ENCODE data around the gene INPP1. TPM values are rescaled to one million over a fixed set of nuclear protein-coding genes. Genes with fewer than 3 reads are reported as not detected.
"Not testable (repeated sequence)": the region's sequence is repeated elsewhere in the genome, so short reads cannot be mapped to it uniquely, and the experiment has no call there.

The INPP1 gene
- total RNA-seq, 4 donors from 2014 or later = 5.6 to 9.9 (median 8.0) TPM

DNA sequence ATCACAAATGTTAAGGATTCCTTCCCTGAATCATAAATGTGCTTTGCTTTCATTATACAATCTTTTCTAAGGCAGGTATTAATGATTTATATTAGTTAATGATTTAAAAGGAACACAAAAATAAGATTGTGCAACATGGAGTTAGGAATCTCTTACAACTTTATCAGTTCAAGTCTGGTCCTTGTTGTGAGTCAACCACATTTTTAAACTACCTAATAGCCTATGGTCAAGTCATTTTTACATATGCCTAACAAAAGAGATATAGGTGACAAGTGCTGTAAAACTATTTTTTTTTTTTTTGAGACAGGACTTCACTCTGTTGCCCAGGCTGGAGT is 8.2 kb upstream of the INPP1 start:
- TF ChIP-seq POLR2A (IDR thresholded peaks at IDR 0.05) = no peak
- TF ChIP-seq, protein P1, sequence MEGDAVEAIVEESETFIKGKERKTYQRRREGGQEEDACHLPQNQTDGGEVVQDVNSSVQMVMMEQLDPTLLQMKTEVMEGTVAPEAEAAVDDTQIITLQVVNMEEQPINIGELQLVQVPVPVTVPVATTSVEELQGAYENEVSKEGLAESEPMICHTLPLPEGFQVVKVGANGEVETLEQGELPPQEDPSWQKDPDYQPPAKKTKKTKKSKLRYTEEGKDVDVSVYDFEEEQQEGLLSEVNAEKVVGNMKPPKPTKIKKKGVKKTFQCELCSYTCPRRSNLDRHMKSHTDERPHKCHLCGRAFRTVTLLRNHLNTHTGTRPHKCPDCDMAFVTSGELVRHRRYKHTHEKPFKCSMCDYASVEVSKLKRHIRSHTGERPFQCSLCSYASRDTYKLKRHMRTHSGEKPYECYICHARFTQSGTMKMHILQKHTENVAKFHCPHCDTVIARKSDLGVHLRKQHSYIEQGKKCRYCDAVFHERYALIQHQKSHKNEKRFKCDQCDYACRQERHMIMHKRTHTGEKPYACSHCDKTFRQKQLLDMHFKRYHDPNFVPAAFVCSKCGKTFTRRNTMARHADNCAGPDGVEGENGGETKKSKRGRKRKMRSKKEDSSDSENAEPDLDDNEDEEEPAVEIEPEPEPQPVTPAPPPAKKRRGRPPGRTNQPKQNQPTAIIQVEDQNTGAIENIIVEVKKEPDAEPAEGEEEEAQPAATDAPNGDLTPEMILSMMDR (IDR thresholded peaks at IDR 0.05 in 4 of 5, conservative IDR thresholded peaks at IDR 0.05 in 1 of 5) = no peak
- no peaks in the 10 kb centered on the region for H3K36me3 ChIP-seq
- DNase-seq = no peak
- H3K4me3 ChIP-seq = no peak overlapping the region
- in situ Hi-C loops (cut with MboI; ENCODE audit: low sequenced_read_pairs in 4 of 4) (no loop called here), intact Hi-C loops (cut with DNase I; ENCODE audit: low total_unique reads) (no loop called here)
- peak overlapping the region in 2 of 4 donors; percentile 41 to 49 for H3K27ac ChIP-seq
- no peak for ATAC-seq
- H3K27me3 ChIP-seq = no peaks in the 10 kb centered on the region
- H3K9me3 ChIP-seq = no peaks in the 10 kb centered on the region
- H3K4me1 ChIP-seq = peaks cover 0 to 6% of the 10 kb centered on the region in 2 donors

DNA sequence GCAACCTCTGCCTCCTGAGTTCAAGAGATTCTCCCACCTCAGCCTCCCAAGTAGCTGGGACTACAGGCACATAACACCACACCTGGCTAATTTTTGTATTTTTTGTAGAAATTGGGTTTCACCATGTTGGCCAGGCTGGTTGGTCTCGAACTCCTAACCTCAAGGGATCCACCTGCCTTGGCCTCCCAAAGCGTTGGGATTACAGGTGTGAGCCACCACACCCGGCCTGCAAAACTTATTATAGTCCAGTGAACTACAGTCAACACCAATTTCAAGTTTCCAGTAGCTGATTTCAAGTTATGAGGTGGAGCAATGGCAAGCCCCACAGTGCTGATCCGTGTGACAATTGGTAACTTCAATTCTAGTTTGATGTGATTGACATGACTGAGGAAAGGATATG is 7.8 kb upstream of the INPP1 start:
- H3K27me3 ChIP-seq; H3K9me3 ChIP-seq; H3K36me3 ChIP-seq; H3K4me1 ChIP-seq; intact Hi-C loops (cut with DNase I; ENCODE audit: low total_unique reads); DNase-seq; H3K4me3 ChIP-seq; ATAC-seq; in situ Hi-C loops (cut with MboI; ENCODE audit: low sequenced_read_pairs in 4 of 4): not testable (repeated sequence)
- H3K27ac ChIP-seq = peak overlapping the region in 1 of 4 donors; percentile 41

DNA sequence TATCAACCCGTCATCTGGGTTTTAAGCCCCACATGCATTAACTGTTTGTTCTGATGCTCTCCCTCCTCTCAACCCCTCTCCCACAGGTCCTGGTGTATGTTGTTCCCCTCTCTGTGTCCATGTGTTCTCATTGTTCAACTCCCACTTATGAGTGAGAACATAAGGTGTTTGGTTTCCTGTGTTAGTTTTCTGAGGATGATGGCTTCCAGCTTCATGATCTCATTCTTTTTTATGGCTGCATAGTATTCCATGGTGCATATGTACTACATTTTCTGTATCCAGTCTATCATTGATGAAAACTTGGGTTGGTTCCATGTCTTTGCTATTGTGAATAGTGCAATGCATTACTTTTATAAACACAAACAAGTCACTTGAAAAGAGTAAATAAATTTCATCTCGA is 7.0 kb upstream of the INPP1 start:
- ATAC-seq (no peak), DNase-seq (no peak)
- in situ Hi-C loops (cut with MboI; ENCODE audit: low sequenced_read_pairs in 4 of 4) = no loop called here
- Histone ChIP-seq H3K27me3 (no peaks in the 10 kb centered on the region), H3K9me3 (no peaks in the 10 kb centered on the region), H3K27ac (no peak overlapping the region), H3K4me1 (peaks cover 0 to 6% of the 10 kb centered on the region in 2 donors), H3K36me3 (no peaks in the 10 kb centered on the region), H3K4me3 (no peak overlapping the region)
- intact Hi-C loops (cut with DNase I; ENCODE audit: low total_unique reads) = no loop called here
- TF ChIP-seq, protein P1 (IDR thresholded peaks at IDR 0.05 in 4 of 5, conservative IDR thresholded peaks at IDR 0.05 in 1 of 5) = no peak
- TF ChIP-seq POLR2A (IDR thresholded peaks at IDR 0.05) = no peak

DNA sequence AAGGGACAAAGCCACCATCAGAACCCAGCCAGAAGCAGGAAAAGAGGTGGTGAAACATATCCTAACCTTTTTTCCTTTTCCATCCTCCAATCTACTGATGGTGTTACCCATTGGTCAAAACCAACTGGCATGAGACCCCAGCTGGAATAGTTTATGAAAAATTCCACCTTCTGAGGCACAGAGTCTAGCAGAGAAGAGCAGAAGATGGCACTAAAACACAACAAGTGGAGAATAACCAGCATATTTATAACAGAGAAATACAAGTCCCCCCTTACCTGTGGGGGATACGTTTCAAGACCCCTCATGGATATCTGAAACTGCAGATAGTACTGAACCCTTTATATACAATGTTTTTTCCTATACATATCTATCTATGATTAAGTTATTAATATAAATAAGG is 4.9 kb upstream of the INPP1 start:
- ATAC-seq (no peak), DNase-seq (no peak)
- intact Hi-C loops (cut with DNase I; ENCODE audit: low total_unique reads) (no loop called here), in situ Hi-C loops (cut with MboI; ENCODE audit: low sequenced_read_pairs in 4 of 4) (no loop called here)
- no peak overlapping the region for H3K27ac ChIP-seq
- H3K27me3 ChIP-seq = no peaks in the 10 kb centered on the region
- peaks cover 6 to 7% of the 10 kb centered on the region in 2 donors for H3K4me1 ChIP-seq
- TF ChIP-seq POLR2A (IDR thresholded peaks at IDR 0.05) = no peak
- no peaks in the 10 kb centered on the region for H3K36me3 ChIP-seq
- H3K9me3 ChIP-seq = no peaks in the 10 kb centered on the region
- H3K4me3 ChIP-seq = no peak overlapping the region

DNA sequence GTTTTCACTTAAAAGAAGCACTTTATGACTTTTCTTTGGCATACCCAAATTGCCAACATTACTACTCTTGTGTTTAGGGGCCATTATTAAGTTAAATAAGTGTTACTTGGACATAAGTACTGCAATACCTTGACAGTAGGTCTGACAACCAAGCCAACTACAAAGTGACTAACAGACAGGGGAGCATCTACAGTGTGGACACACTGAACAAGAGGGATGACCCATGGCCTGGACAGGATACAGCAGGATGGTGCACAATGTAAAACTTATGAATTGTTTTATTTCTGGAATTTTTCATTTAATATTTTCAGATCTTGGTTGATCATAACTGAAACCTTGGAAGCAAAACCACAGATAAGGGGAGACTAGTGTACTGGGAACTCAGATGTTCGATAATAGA is 4.0 kb upstream of the INPP1 start:
- intact Hi-C loops (cut with DNase I; ENCODE audit: low total_unique reads) = no loop called here

More for the DNA sequence above, 4.0 kb upstream of the INPP1 start:
- Histone ChIP-seq H3K27ac (no peak overlapping the region), H3K36me3 (no peaks in the 10 kb centered on the region), H3K27me3 (no peaks in the 10 kb centered on the region), H3K4me3 (no peak overlapping the region), H3K4me1 (peaks cover 3 to 7% of the 10 kb centered on the region in 2 donors), H3K9me3 (no peaks in the 10 kb centered on the region)
- DNase-seq = no peak
- TF ChIP-seq, protein P1 (IDR thresholded peaks at IDR 0.05 in 4 of 5, conservative IDR thresholded peaks at IDR 0.05 in 1 of 5) = no peak
- no peak for TF ChIP-seq POLR2A (IDR thresholded peaks at IDR 0.05)
- in situ Hi-C loops (cut with MboI; ENCODE audit: low sequenced_read_pairs in 4 of 4) = no loop called here
- ATAC-seq = no peak

Data from gastrocnemius medialis (tissue), 4 donors.